OCI-LY3 (cell line): ENCODE measurements around the gene MYF5.

Source experiments
- CTCF ChIP-seq: fragments of 200-600, 300-600 bp; sonication (generic); IDR thresholded peaks from 2 replicates; pipeline ENCODE4 v1.5.1; 2014; ENCODE audit warnings: antibody characterized with exemption, low read length, low read depth
- EZH2phosphoT487 ChIP-seq: fragments of 200-600 bp; shearing (Covaris generic); IDR thresholded peaks from 2 replicates; pipeline ENCODE4 v1.6.1; 2018; ENCODE audit warnings: antibody characterized with exemption, mixed run types, low read depth

- TF ChIP-seq CTCF (no peak), EZH2phosphoT487 (no peak)
Observed at GRCh38 chr12:80716696-80717469, at the start of gene MYF5.
